Measurements from ENCODE around the gene NDUFA11.

Gene NDUFA11

GRCh38 chr19:5932146-5932545 lies 28.6 kb upstream of the NDUFA11 start:
- no peak for DNase-seq

GRCh38 chr19:5931251-5931650 lies 27.7 kb upstream of the NDUFA11 start:
- no peak for DNase-seq

GRCh38 chr19:5929625-5930024 lies 26.0 kb upstream of the NDUFA11 start:
- no peak for DNase-seq

GRCh38 chr19:5929179-5929578 lies 25.6 kb upstream of the NDUFA11 start:
- no peak for DNase-seq

- no peak for DNase-seq
Measured at GRCh38 chr19:5927441-5927821, 23.8 kb upstream of the NDUFA11 start.

- DNase-seq = no peak
Measured at GRCh38 chr19:5926641-5927440, 23.3 kb upstream of the NDUFA11 start.

- no peak for DNase-seq
Measured at GRCh38 chr19:5925830-5926427, 22.3 kb upstream of the NDUFA11 start.

GRCh38 chr19:5923356-5923755 lies 19.8 kb upstream of the NDUFA11 start:
- no peak for DNase-seq

GRCh38 chr19:5922161-5922545 lies 18.6 kb upstream of the NDUFA11 start:
- no peak for DNase-seq

GRCh38 chr19:5921516-5922160 lies 18.0 kb upstream of the NDUFA11 start:
- DNase-seq = no peak

GRCh38 chr19:5918463-5919079 lies 15.0 kb upstream of the NDUFA11 start:
- DNase-seq = no peak

GRCh38 chr19:5917431-5918107 lies 14.0 kb upstream of the NDUFA11 start:
- no peak for DNase-seq

GRCh38 chr19:5916181-5916708 lies 12.7 kb upstream of the NDUFA11 start:
- DNase-seq = no peak

GRCh38 chr19:5915782-5916165 lies 12.2 kb upstream of the NDUFA11 start:
- no peak for DNase-seq

GRCh38 chr19:5914946-5915781 lies 11.6 kb upstream of the NDUFA11 start:
- DNase-seq = no peak

- DNase-seq = no peak
Measured at GRCh38 chr19:5914358-5914774, 10.8 kb upstream of the NDUFA11 start.

GRCh38 chr19:5913739-5914357 lies 10.3 kb upstream of the NDUFA11 start, which contains the start of gene CAPS:
Gene CAPS, plus strand, starts transcription at chr19:5914254. Its CDS starts 153 bp downstream, at chr19:5914407.
- DNase-seq = no peak

- no peak for DNase-seq
Measured at GRCh38 chr19:5911366-5911765, 7.8 kb upstream of the NDUFA11 start.

- no peak for DNase-seq
Measured at GRCh38 chr19:5910638-5910907, 7.0 kb upstream of the NDUFA11 start.

GRCh38 chr19:5908773-5909442 lies 5.3 kb upstream of the NDUFA11 start:
- DNase-seq = no peak

GRCh38 chr19:5907241-5907640 lies 3.7 kb upstream of the NDUFA11 start:
- DNase-seq = no peak

Measured in NCI-H1105 treated with DMSO at 0.1 percent for 48 hours (cell line).